ENCODE data around the gene GABPB2. TPM values are rescaled to one million over a fixed set of nuclear protein-coding genes. Genes with fewer than 3 reads are reported as not detected.

The GABPB2 gene
- total RNA-seq: 10 to 100 TPM; 17.9 to 19.1 TPM

GRCh38 chr1:151070474-151071276 is at the start of gene GABPB2:
Gene GABPB2, plus strand, starts transcription at chr1:151070761. Its CDS starts 17,429 bp downstream, at chr1:151088190.
- no peaks in the 10 kb centered on the region for H3K9me3 Mint-ChIP-seq
- peak within 1 kb of the TSS; percentile 100 for H3K27ac Mint-ChIP-seq
- peaks cover 4% of the 10 kb centered on the region for H3K27me3 Mint-ChIP-seq
- H3K36me3 Mint-ChIP-seq: peaks cover 14% of the 10 kb centered on the region
- H3K4me1 Mint-ChIP-seq: peaks cover 25% of the 10 kb centered on the region
- H3K4me3 Mint-ChIP-seq: peak within 1 kb of the TSS; percentile 100
- DNase-seq: peak; percentile 88

GRCh38 chr1:151024540-151025146 is 45.9 kb upstream of the GABPB2 start:
- Mint-ChIP-seq H3K27ac (peak overlapping the region; percentile 49), H3K36me3 (no peaks in the 10 kb centered on the region), H3K4me3 (no peak overlapping the region), H3K27me3 (no peaks in the 10 kb centered on the region), H3K9me3 (no peaks in the 10 kb centered on the region), H3K4me1 (peaks cover 5% of the 10 kb centered on the region)
- peak; percentile 80 for DNase-seq

- H3K4me1 Mint-ChIP-seq: peaks cover 5% of the 10 kb centered on the region
- no peaks in the 10 kb centered on the region for H3K36me3 Mint-ChIP-seq
- H3K27me3 Mint-ChIP-seq: no peaks in the 10 kb centered on the region
- no peak for DNase-seq
- no peaks in the 10 kb centered on the region for H3K9me3 Mint-ChIP-seq
- H3K4me3 Mint-ChIP-seq: no peak overlapping the region
- H3K27ac Mint-ChIP-seq: no peak overlapping the region
These were observed 44.1 kb upstream of the GABPB2 start for GRCh38 chr1:151026460-151026859.

GRCh38 chr1:151032164-151032563 is 38.4 kb upstream of the GABPB2 start:
- no peak overlapping the region for H3K4me3 Mint-ChIP-seq
- no peaks in the 10 kb centered on the region for H3K27me3 Mint-ChIP-seq
- H3K4me1 Mint-ChIP-seq: no peaks in the 10 kb centered on the region
- peaks cover 4% of the 10 kb centered on the region for H3K36me3 Mint-ChIP-seq
- no peaks in the 10 kb centered on the region for H3K9me3 Mint-ChIP-seq
- H3K27ac Mint-ChIP-seq: no peak overlapping the region
- DNase-seq: no peak

GRCh38 chr1:151035167-151035566 is 35.4 kb upstream of the GABPB2 start:
- no peaks in the 10 kb centered on the region for H3K9me3 Mint-ChIP-seq
- H3K27ac Mint-ChIP-seq: no peak overlapping the region
- no peak overlapping the region for H3K4me3 Mint-ChIP-seq
- no peaks in the 10 kb centered on the region for H3K27me3 Mint-ChIP-seq
- H3K36me3 Mint-ChIP-seq: peaks cover 4% of the 10 kb centered on the region
- no peak for DNase-seq
- H3K4me1 Mint-ChIP-seq: no peaks in the 10 kb centered on the region

GRCh38 chr1:151036356-151036755 is 34.2 kb upstream of the GABPB2 start, which contains the start of gene BNIPL:
Gene BNIPL, plus strand, starts transcription at chr1:151036586. Its CDS starts 140 bp downstream, at chr1:151036726.
- H3K27me3 Mint-ChIP-seq: no peaks in the 10 kb centered on the region
- peaks cover 4% of the 10 kb centered on the region for H3K36me3 Mint-ChIP-seq
- no peak for DNase-seq
- H3K4me3 Mint-ChIP-seq: no peak within 1 kb of the TSS
- H3K4me1 Mint-ChIP-seq: no peaks in the 10 kb centered on the region
- H3K9me3 Mint-ChIP-seq: no peaks in the 10 kb centered on the region
- H3K27ac Mint-ChIP-seq: no peak within 1 kb of the TSS

- Mint-ChIP-seq H3K4me3 (no peak overlapping the region), H3K27ac (no peak overlapping the region), H3K27me3 (no peaks in the 10 kb centered on the region), H3K36me3 (peaks cover 4% of the 10 kb centered on the region), H3K9me3 (no peaks in the 10 kb centered on the region), H3K4me1 (no peaks in the 10 kb centered on the region)
- DNase-seq: no peak
These were observed 33.5 kb upstream of the GABPB2 start for GRCh38 chr1:151037032-151037431.

- no peaks in the 10 kb centered on the region for H3K36me3 Mint-ChIP-seq
- H3K4me3 Mint-ChIP-seq: no peak overlapping the region
- H3K27me3 Mint-ChIP-seq: no peaks in the 10 kb centered on the region
- H3K4me1 Mint-ChIP-seq: peaks cover 6% of the 10 kb centered on the region
- no peak for DNase-seq
- H3K9me3 Mint-ChIP-seq: no peaks in the 10 kb centered on the region
- H3K27ac Mint-ChIP-seq: no peak overlapping the region
These were observed 31.0 kb upstream of the GABPB2 start for GRCh38 chr1:151039521-151039920.

- Mint-ChIP-seq H3K36me3 (no peaks in the 10 kb centered on the region), H3K4me3 (no peak overlapping the region), H3K27me3 (no peaks in the 10 kb centered on the region), H3K27ac (no peak overlapping the region), H3K9me3 (no peaks in the 10 kb centered on the region), H3K4me1 (peaks cover 22% of the 10 kb centered on the region)
- DNase-seq: peak; percentile 21
These were observed 27.4 kb upstream of the GABPB2 start for GRCh38 chr1:151043163-151043562.

GRCh38 chr1:151047591-151047924 is 23.0 kb upstream of the GABPB2 start, which contains the start of gene C1orf56:
Gene C1orf56, plus strand, starts transcription at chr1:151047751. Its CDS starts 97 bp downstream, at chr1:151047848.
- Mint-ChIP-seq H3K9me3 (no peaks in the 10 kb centered on the region), H3K27me3 (no peaks in the 10 kb centered on the region), H3K4me3 (peak within 1 kb of the TSS; percentile 90), H3K4me1 (peaks cover 48% of the 10 kb centered on the region), H3K27ac (peak within 1 kb of the TSS; percentile 93), H3K36me3 (peaks cover 16% of the 10 kb centered on the region)
- peak; percentile 69 for DNase-seq

GRCh38 chr1:151047925-151048644 is 22.5 kb upstream of the GABPB2 start:
- peak; percentile 68 for DNase-seq
- H3K4me3 Mint-ChIP-seq: peak overlapping the region; percentile 90
- H3K4me1 Mint-ChIP-seq: peaks cover 47% of the 10 kb centered on the region
- peak overlapping the region; percentile 93 for H3K27ac Mint-ChIP-seq
- no peaks in the 10 kb centered on the region for H3K27me3 Mint-ChIP-seq
- peaks cover 19% of the 10 kb centered on the region for H3K36me3 Mint-ChIP-seq
- no peaks in the 10 kb centered on the region for H3K9me3 Mint-ChIP-seq

GRCh38 chr1:151048645-151049032 is 21.9 kb upstream of the GABPB2 start:
- Mint-ChIP-seq H3K4me3 (peak overlapping the region; percentile 90), H3K36me3 (peaks cover 20% of the 10 kb centered on the region), H3K27ac (peak overlapping the region; percentile 93), H3K27me3 (no peaks in the 10 kb centered on the region), H3K4me1 (peaks cover 44% of the 10 kb centered on the region), H3K9me3 (no peaks in the 10 kb centered on the region)
- no peak for DNase-seq

- no peaks in the 10 kb centered on the region for H3K27me3 Mint-ChIP-seq
- no peak for DNase-seq
- H3K36me3 Mint-ChIP-seq: peaks cover 28% of the 10 kb centered on the region
- H3K9me3 Mint-ChIP-seq: no peaks in the 10 kb centered on the region
- H3K4me1 Mint-ChIP-seq: peaks cover 47% of the 10 kb centered on the region
- peak overlapping the region; percentile 64 for H3K27ac Mint-ChIP-seq
- no peak overlapping the region for H3K4me3 Mint-ChIP-seq
These were observed 21.1 kb upstream of the GABPB2 start for GRCh38 chr1:151049458-151049857.

GRCh38 chr1:151050051-151050688 is 20.4 kb upstream of the GABPB2 start:
- Mint-ChIP-seq H3K9me3 (no peaks in the 10 kb centered on the region), H3K4me1 (peaks cover 53% of the 10 kb centered on the region), H3K36me3 (peaks cover 35% of the 10 kb centered on the region), H3K27me3 (no peaks in the 10 kb centered on the region), H3K27ac (peak overlapping the region; percentile 30), H3K4me3 (no peak overlapping the region)
- no peak for DNase-seq

Measured in activated naive CD8-positive, alpha-beta T cell treated with anti-CD3 and anti-CD28 coated beads for 36 hours (primary cell).